ENCODE results near the gene ROBO1. TPM values are rescaled to one million over a fixed set of nuclear protein-coding genes. Genes with fewer than 3 reads are reported as not detected.

ROBO1 gene
- total RNA-seq, 1 donor, result 34.2 TPM

DNA sequence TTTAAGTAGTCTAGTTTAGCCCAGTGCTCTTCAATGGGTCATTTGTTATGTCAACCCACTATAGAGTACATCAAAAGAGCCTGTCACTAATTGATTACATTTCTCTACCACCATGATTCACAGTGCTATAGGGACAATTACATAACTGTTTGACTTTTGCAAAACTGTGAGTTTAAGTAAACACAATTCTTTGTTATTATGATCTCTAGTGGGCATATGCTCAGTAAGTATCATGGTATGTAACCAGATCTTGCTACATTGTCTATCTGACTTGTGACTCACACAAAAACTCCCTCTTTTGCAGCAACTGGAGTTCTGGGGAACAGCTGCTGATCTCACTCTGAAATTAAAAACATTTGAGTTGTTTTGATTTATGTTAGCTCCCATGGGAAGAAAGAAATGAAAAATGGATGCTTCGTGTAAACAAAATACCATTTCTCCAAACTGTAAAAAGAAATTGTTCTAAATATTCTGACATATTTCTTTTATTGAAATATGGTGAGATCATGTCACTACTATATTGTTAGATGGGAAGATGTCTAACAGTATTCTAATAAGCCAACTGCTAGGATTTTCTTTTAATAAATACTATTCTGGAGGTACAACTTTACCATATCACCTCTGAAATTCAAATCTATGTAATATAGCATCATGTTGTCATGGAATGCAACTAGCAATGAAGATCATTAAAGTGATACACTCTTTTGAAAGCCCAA lies 470.4 kb downstream of the ROBO1 start:
- TF ChIP-seq, protein P1, sequence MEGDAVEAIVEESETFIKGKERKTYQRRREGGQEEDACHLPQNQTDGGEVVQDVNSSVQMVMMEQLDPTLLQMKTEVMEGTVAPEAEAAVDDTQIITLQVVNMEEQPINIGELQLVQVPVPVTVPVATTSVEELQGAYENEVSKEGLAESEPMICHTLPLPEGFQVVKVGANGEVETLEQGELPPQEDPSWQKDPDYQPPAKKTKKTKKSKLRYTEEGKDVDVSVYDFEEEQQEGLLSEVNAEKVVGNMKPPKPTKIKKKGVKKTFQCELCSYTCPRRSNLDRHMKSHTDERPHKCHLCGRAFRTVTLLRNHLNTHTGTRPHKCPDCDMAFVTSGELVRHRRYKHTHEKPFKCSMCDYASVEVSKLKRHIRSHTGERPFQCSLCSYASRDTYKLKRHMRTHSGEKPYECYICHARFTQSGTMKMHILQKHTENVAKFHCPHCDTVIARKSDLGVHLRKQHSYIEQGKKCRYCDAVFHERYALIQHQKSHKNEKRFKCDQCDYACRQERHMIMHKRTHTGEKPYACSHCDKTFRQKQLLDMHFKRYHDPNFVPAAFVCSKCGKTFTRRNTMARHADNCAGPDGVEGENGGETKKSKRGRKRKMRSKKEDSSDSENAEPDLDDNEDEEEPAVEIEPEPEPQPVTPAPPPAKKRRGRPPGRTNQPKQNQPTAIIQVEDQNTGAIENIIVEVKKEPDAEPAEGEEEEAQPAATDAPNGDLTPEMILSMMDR (IDR thresholded peaks at IDR 0.05; ENCODE audit: insufficient read depth, low read length), result no peak
- DNase-seq (ENCODE audit: low read depth), result peak; percentile 79
- no peak overlapping the region for H3K4me3 ChIP-seq (ENCODE audit: low read depth, low read length)

DNA sequence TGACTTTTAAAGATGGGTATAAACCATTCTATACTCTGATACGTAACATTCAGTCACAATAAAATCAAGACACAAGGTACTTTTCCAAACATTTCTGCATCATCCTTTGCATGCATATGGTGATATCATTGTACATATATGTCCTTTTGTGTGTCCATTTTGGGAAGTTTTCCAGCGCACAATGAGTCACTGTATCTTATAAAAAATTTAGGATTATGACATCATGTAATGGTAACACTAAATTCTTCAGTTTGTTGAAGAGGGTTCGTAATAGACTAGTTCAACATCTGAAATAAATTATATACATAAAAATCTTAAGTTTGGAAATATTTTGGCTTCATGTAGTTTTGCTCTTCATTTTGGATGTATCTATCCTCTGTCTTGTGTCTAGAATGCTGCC lies 480.9 kb downstream of the ROBO1 start:
- no peak overlapping the region for H3K4me3 ChIP-seq (ENCODE audit: low read depth, low read length)
- TF ChIP-seq, protein P1 (IDR thresholded peaks at IDR 0.05; ENCODE audit: insufficient read depth, low read length), result no peak
- DNase-seq (ENCODE audit: low read depth), result no peak

GRCh38 chr3:79285871-79286270 lies 481.9 kb downstream of the ROBO1 start:
- no peak overlapping the region for H3K4me3 ChIP-seq (ENCODE audit: low read depth, low read length)
- TF ChIP-seq, protein P1 (IDR thresholded peaks at IDR 0.05; ENCODE audit: insufficient read depth, low read length), result no peak

DNA sequence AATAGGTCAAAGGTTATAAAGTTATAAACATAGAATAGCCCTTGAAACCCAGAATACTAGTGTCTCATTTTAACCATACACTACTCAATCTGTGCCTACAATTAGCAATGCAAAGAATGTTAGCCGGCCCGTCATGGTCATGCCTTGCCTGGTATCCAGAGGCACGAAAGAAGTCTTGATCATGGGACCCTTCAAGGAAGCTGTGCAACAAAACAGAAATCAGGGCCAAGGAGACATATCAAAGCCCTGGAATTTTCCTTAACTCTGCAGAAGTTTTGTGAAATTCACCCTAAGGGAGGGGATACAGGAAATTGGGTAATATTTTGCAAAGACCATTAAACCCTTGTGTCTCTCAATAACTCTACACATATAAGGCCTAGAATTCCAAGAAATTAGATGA lies 482.4 kb downstream of the ROBO1 start:
- H3K4me3 ChIP-seq (ENCODE audit: low read depth, low read length), result no peak overlapping the region
- TF ChIP-seq, protein P1 (IDR thresholded peaks at IDR 0.05; ENCODE audit: insufficient read depth, low read length), result no peak
- DNase-seq (ENCODE audit: low read depth), result no peak

More at GRCh38 chr3:79285871-79286270, 481.9 kb downstream of the ROBO1 start:
- DNase-seq (ENCODE audit: low read depth), result no peak

DNA sequence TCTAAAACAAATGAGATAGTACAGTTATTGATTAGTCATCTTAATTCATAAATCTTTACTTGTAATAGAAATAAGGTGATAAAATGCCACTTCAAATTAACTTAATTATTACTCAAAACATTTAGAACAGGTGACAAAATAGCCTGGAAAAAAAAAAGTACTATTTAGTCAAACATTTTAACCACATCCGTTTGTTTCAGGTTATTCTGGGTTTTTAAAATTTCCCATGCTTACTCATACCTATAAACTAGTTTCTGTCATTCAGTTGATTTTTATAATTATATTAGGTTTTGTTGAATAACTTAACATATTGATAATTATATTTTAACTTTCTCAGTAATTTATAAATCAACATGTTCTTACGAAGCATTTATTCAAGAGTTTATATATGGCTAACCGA lies 483.0 kb downstream of the ROBO1 start:
- TF ChIP-seq, protein P1 (IDR thresholded peaks at IDR 0.05; ENCODE audit: insufficient read depth, low read length), result no peak
- no peak overlapping the region for H3K4me3 ChIP-seq (ENCODE audit: low read depth, low read length)
- DNase-seq (ENCODE audit: low read depth), result no peak

DNA sequence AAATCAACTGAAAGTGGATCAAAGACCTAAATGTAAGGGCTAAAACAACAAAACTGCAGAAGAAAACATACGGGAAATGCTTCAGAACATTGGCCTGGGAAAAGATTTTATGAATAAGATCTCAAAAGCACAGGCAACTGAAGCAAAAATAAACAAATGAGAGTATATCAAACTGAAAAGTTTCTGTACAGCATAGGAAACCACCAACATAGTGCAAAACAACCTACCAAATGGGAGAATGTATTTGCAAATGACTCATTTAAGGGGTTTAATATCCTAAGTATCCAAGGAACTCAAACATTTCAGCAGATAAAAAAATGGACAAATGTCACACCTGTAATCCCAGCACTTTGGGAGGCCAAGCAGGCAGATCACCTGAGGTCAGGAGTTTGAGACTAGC lies 489.1 kb downstream of the ROBO1 start:
- TF ChIP-seq, protein P1 (IDR thresholded peaks at IDR 0.05; ENCODE audit: insufficient read depth, low read length), result no peak
- DNase-seq (ENCODE audit: low read depth), result no peak
- no peak overlapping the region for H3K4me3 ChIP-seq (ENCODE audit: low read depth, low read length)

DNA sequence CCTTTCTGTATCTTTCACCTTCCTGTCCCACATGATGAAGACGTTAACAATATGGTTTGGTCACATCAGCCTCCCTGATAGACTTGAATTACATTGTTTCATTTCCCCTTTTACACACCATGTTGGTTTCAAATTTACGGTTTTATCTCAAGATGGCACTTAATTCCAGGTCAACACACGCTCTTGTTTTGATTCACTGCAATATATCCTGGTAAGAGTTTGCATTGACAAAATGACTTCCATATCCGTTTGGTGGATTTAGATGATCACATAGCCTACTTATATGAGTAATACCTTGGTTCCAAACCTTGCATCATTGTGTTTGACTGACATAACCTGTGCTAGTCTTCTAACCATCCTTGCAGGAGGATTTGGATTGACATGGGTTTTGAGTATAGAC lies 499.4 kb downstream of the ROBO1 start:
- no peak overlapping the region for H3K4me3 ChIP-seq (ENCODE audit: low read depth, low read length)
- DNase-seq (ENCODE audit: low read depth), result no peak
- TF ChIP-seq, protein P1 (IDR thresholded peaks at IDR 0.05; ENCODE audit: insufficient read depth, low read length), result no peak
